Middle frontal gyrus (tissue), 1 donor: ENCODE measurements around the gene BCAR3.
"Not testable (repeated sequence)": the region's sequence is repeated elsewhere in the genome, so short reads cannot be mapped to it uniquely, and the experiment has no call there.

Experiments
- DNase-seq: peaks from one replicate; pipeline ENCODE4 v3.0.0-alpha.2; 2015; ENCODE audit warnings: low spot score; ENCODE audit errors: extremely low spot score

BCAR3 gene

DNA sequence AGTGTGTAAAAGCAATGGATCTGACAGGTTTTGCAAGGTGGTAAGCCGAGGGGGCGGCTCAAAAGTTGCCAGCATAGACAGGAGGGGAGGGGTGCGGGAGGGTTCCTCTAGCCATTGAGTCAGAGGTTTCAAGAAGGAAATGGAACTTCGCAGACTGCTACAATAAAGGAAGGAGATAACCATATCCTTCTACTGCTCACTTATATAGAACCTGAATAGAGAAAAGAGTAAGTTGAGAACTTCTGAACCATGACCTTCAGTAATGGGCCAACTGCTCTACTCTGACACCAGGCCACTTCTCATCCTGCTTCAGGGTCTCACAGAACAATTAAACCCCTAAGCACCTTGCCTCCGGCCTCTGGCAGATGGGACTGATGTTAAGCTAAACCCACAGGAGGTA is 26.3 kb upstream of the BCAR3 start:
- no peak for DNase-seq

GRCh38 chr1:93705892-93706500 is 24.4 kb upstream of the BCAR3 start:
- DNase-seq, result no peak

GRCh38 chr1:93704052-93704451 is 22.4 kb upstream of the BCAR3 start:
- no peak for DNase-seq

DNA sequence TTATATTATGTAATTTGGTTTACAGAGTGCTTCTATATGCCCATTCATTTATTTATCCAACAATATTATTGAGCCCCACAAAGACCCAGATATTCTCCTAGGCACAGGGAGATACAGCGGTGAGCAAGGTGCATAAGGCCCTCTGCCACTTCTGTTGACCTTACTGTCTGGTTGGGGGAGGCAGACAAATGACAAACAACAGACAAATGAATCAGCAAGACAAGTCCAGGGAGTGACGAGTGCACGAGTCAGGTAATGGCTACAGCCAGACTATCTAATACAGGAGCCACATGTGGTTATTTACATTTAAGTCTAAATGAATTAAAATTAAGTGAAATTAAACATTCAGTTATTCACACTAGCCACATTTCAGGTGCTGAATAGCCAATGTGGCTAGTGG is 22.0 kb upstream of the BCAR3 start:
- DNase-seq, result no peak

DNA sequence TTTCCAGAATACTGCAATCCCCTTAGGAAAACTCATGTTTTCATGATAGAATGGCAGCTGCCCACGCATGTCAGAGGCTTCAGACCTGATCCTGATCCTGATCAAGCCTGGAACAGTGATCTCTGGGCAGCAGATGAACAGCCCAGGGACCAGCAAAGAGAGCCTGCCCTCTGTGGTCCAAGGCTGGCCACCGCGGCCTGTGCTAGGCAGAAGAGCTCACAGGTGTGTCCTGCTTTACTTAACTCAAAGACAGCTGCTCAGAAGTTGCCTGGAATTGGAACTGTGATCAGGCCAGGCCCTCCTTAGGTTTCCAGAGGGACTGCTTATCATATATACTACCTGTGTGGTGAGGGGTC is 21.2 kb upstream of the BCAR3 start:
- DNase-seq, result no peak

DNA sequence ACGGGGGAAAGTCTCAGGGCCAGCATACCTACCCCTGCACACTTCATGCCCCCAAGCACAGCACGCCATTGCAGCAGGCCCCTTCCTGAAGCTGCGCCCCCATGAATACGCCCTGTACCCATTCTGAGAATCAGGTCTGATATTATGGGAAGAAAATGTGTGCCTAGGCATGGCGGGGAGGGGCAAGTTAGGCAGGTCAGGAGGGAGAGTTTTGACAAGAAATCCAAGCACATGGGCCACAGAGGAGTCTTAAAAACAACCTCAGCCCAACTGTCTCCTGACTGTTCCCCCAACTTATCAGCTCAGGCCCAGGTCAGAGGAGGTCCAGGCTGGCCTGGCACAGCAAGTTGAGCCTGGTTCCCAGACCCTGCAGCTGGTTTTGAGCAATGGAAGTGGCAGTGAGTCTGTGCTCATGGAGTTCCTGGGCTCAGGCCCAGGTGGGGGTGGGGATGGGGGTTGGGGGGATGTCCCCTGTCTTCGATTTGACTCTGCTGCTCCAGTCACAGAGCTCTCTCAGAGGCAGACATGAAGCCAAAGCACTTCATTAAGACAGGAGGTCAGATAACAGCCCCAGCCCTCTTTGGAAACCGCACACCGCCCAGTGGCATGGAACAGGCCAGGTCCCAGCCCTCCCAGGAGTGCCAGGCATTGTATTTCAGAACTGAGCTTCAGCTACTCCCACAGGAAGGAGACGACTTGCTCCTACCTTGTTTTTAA is 20.6 kb upstream of the BCAR3 start:
- DNase-seq, result no peak

- DNase-seq, result no peak
Observed at GRCh38 chr1:93701629-93702028, 20.0 kb upstream of the BCAR3 start.

DNA sequence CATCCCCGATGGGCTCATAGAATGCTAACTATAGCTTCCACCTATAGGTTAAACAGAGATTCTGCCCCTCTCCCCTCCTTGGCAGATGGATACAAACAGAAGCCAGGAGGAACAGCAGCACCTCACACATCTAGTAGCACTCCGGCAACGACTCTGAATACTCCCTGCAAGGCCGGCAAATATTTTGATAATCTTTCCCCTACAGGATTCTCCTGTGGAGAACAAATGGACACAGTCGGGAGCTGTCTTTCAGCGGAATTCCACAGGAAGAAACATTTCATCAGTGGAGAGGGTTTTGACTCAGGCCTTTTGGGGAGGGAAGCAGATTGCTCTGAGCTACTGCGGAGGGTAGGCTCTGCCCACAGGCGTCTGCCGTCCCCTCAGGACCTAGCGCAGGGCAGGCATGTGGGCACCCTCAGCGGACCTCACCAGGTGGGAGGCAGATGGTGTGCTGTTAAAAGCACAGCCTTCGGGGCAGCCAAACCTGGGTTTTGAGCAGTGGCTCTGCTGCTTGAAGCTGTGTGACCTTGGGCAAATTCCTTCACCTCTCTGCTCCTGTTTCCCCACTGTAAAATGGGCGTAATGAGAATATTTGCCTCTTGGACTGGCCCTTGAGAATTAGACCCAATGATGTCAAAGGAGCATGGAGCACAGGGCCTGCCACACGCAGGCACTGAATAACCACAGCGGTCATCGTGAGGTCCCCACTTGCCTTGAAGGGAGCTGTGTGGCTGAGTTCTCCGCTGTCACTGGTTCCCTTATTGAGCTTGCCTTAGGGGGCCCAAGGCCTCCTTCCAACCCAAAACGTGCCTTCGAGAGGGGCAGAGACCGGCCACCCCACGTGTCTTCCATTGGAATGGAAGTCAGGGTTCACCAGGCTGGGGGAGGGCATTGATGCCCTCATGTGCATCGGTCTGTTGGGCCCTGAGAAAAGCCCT is 19.2 kb upstream of the BCAR3 start:
- DNase-seq, result no peak

- DNase-seq, result no peak
Observed at GRCh38 chr1:93699503-93700168, 18.0 kb upstream of the BCAR3 start.

GRCh38 chr1:93699049-93699384 is 17.4 kb upstream of the BCAR3 start:
- no peak for DNase-seq

DNA sequence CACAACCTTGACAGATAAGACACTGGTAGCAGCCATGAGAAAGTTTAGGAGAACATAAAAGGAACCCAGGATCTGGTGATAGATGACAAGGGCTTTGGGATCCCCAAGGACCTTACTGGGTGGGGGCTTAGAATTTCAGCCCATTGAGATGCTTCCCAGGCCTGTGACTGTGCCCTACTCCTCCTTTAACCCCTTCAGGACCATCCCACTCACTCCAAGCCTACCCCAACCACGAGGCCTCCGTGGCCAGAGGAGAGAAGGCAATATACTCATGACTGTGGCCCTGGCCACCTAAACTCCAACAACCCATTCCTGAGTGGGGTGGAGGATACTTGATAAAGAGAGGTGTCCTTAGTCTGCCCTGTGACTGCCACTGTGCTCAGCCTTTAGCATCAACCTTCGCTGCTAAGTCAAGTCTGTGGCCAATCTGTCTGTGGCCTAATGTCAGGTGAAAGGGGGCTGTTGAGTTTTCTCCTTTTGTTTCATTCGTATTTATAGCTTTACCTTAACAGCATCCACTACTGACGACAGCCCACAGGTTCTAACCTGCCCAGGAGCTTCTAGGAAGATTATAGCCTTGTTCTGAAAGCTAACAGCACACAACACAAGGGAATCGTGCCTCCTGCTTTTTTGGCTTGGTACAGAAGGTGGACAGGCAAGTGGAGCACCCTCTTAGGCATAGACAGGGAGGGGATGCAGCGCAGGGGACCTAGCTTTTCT is 16.9 kb upstream of the BCAR3 start:
- DNase-seq, result no peak

GRCh38 chr1:93697566-93697965 is 15.9 kb upstream of the BCAR3 start:
- DNase-seq, result not testable (repeated sequence)

GRCh38 chr1:93695411-93696005 is 13.9 kb upstream of the BCAR3 start:
- DNase-seq, result no peak

DNA sequence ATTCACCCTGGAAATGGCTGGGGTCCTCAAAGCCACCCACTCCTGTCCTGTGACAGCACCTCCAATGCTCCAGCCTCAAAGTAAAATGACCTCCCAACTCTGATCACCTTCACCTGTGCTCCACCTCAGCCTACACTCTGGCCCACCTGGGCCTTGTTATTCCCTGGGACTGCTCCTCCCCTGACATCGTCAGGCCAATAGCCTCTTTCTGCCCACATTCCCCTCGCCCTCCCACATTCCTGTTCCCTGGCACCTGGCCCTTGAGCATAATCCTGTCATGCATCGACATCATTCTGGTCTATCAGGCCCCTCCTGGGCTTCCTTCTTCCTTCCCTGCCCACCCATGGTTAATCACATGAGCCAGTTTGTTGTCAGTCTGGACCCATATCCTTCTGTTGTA is 13.2 kb upstream of the BCAR3 start:
- DNase-seq, result no peak

DNA sequence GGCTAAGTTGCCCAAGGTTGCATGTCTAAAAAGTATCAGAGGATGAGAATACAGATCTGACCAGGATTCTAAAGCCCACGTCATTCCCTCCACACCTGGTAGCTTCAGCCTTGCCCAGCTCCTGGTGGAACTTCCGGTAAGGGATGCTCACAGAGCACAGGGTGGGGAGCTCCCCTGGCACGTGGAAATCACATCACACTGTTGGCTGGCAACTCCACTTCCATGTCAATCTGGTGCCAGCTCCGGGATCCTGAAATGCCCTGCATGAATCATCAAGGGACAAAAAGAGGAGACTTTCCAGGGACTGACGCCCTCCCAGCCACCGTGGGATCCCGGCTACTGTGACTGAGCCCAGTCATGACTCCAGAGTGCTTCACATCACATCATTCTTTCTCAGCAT is 12.4 kb upstream of the BCAR3 start:
- no peak for DNase-seq

- DNase-seq, result no peak
Observed at GRCh38 chr1:93692983-93693591, 11.4 kb upstream of the BCAR3 start.

DNA sequence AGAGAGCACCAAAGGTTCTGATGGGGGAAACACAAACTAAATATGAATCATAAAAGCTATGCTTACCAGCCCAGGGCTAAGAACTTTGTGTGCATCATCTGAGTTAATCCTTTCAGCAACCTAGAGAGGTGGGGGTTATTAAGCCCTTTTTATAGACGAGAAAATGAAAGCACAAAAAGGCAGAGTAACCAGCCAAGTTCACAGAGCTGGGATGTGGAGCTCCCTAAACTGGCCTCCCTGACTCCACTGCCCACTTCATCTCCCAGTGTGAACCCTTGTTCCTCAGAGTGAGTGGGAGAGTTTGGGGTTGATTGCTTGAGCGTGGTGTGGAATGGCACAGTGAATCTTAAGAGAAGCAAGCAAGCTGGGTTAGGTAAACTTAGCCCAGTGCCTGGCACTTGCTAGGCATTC is 10.8 kb upstream of the BCAR3 start:
- no peak for DNase-seq

GRCh38 chr1:93692026-93692425 is 10.4 kb upstream of the BCAR3 start:
- DNase-seq, result no peak

GRCh38 chr1:93690921-93691789 is 9.5 kb upstream of the BCAR3 start:
- no peak for DNase-seq
